Activated naive CD4-positive, alpha-beta T cell treated with Interleukin-2 at 50 U/mL for 16 hours (primary cell): ENCODE results near the gene SYVN1.
"Not testable (repeated sequence)": the region's sequence is repeated elsewhere in the genome, so short reads cannot be mapped to it uniquely, and the experiment has no call there.

Experiments used
- DNase-seq: peaks from one replicate; pipeline ENCODE4 v3.0.0-alpha.2; 2020

Gene SYVN1

DNA sequence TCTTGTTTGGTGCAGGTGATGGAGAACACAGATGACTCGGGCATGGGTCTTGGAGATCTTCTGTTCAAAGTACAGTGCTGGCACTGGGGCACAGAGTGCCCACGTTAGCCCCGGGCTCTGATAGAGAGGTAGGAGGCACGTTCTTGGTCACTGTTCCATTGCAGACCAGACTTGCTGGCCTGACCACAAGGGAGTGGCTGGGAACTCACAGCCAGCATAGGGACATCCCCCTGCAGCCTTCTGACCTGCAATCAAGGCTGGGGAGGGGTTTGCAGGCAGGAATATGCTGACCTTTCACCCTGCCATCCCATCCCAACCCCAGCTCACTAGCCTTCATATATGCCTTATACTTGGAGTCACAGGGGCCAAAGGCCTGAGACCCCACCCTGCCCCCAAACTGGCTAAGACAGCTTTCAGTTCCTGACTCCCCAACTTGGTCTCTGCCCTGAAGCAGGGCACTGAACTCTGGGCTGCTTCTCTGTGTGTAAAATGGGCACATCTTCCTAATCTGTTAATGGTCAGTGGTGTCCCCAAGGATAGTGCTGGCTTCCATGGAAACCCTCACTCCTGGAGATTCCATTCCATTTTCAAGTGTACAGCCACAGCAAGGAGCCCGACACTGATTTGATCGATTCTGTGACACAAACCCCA, 7.6 kb downstream of the SYVN1 start:
- no peak for DNase-seq

GRCh38 chr11:65125197-65126056, 8.9 kb downstream of the SYVN1 start:
- DNase-seq = no peak

- DNase-seq = no peak
These were observed 9.7 kb downstream of the SYVN1 start for GRCh38 chr11:65124480-65125196.

DNA sequence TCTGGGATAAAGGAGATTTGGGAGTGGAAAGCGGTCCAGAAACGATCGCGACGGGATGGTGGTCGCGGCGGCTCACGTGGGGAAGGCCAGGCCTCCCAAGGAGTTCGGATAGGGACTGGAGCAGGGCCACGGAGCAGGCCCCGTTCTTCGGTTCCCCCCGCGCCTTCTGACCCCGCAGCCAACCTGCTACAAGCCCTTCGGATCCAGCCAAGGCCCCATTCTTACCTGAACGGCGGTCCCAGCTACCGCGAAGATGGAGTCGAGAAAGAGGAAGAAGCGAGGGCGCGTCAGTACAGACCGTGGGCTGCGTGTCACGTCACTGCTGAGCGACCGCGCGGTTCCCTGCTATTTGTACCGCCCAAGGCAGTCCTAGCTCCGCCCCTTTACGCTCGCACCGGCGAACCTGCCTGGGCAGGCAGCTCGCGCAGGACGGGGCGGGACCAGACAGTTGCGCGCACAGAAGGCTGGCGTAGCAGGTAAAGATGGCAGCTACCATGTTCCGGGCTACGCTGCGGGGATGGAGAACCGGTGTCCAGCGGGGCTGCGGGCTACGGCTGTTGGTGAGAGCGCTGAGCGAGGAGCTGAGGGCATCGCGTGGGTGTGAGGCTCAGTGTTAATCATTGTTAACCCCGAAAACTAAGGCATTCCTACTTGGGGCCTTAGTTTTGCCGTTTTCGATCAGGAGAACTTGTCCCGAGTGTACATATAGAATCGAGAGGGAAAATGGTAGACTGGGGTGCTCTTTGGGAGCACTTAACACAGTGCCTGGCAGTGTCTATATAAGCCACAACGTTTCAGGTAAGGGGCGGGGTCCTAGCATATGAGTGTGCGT, 12.2 kb downstream of the SYVN1 start, which contains the start of the genes FAU and MRPL49:
Gene FAU (minus strand): TSS at position 270 of the 832 bp plus-strand sequence. CDS start 321 bp downstream, outside the sequence.
Gene MRPL49 (plus strand): TSS at position 457 of the 832 bp plus-strand sequence. CDS start 26 bp downstream, at position 483.
- DNase-seq = peak; percentile 99

- peak; percentile 43 for DNase-seq
These were observed 12.9 kb downstream of the SYVN1 start for GRCh38 chr11:65121447-65121864.

DNA sequence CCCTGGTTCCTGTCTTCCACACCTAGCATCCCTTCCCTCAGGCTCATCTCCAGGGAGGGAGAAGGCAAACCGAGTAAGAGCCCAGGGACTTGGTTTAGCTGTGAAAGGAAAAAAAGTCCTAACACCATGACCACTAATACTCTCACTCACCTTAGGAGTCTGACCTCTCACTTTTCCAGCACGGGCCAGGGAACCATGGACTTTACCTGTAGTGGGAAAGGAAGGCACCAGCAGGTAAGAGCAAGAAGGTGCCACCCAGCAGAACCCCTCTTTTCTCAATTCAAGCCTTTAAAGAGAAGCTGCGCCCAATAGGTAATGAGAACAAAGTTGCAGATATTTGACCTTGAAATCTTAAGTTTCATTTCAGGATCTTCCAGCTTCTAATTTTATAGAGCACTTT, 13.5 kb downstream of the SYVN1 start:
- DNase-seq = no peak

DNA sequence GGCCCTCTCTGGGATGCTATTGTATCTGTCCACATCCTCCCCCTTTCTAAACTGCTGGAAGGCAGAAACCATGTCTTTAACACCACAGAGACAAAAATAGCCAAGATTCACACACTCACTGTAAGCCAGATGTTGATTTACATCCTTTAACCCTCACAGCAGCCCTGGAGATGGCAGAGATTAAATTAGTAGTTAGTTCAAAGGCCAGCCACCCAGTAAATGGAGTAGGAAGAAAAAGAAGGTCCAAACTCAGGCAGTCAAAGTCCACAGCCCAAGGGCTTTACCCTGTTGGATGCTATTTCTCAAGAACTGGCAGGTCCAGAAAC, 14.7 kb downstream of the SYVN1 start:
- no peak for DNase-seq

DNA sequence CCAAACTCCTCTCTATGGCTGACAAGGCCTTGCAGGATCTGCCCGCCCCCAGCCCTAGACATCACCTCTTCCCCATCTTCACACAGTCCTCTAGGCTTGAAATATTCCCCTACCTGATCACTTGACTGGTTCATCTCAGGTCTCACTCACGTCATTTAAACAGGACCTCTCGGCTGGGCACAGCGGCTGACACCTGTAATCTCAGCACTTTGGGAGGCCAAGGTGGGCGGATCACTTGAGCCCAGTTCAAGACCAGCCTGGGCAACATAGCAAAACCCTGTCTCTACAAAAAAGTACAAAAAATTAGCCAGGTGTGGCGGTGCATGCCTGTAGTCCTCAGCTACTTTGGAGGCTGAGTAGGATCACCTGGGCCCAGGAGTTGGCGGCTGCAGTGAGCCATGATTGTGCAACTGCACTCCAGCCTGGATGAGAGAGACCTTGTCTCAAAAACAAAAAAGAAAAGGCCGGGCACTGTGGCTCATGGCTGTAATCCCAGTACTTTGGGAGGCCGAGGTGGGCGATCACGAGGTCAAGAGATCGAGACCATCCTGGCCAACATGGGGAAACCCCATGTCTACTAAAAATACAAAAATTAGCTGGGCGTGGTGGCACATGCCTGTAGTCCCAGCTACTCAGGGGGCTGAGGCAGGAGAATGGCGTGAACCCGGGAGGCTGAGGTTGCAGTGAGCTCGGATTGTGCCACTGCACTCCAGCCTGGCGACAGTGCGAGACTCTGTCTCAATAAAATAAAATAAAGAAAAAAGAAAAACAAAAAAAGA, 15.2 kb downstream of the SYVN1 start:
- not testable (repeated sequence) for DNase-seq

GRCh38 chr11:65118097-65118837, 16.1 kb downstream of the SYVN1 start:
- no peak for DNase-seq

DNA sequence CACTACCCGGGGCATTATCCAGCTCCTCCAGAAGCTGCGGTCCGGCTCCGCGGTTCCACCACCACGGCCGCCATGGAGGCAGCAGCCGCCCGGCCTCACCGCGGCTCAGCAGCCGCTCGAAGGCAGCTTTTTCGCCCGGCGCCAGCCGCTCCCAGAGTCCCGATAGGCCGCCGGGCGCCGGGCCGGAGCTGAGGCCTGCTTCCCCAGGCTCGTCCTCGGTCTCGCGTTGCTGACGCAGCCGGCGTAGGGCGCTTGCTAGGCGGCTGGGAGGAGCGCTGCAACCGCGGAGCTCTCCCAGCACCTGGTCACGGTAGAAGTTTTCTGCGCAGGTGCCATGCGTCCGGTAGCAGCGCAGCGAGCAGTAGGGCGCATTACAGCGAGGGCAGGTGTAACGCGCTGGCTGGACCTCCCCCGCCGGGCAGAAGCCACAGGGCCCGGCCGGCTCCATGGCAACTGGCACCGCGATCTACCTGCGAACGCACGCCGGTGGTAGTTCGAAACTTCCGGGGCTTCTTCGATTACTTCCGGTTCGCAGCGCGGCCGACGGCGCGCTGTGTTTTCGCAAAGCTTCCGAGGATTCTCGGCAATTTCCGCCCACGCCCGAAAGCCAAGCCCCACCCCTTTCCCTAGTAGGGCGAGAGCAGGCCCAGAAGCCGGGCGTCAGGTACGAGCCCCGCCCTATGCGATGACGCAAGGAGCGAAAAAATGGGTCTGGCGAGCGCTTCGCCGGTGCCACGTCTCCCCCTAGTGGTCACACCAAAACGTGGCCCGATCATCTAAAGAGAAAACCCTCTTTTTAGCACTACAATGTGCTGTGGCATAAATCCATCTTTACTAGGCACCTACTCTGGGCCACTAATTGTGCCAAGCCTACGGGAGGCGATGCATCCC, 16.9 kb downstream of the SYVN1 start, which contains the start of gene ZNHIT2:
Gene ZNHIT2 (minus strand): TSS at position 496 of the 891 bp plus-strand sequence. CDS start 48 bp downstream, at position 448.
- DNase-seq = peak; percentile 100

- peak; percentile 72 for DNase-seq
These were observed 17.7 kb downstream of the SYVN1 start for GRCh38 chr11:65116370-65117205.

- no peak for DNase-seq
These were observed 18.8 kb downstream of the SYVN1 start for GRCh38 chr11:65115361-65116082.

GRCh38 chr11:65114538-65115171, 19.7 kb downstream of the SYVN1 start:
- no peak for DNase-seq

GRCh38 chr11:65113839-65114238, 20.5 kb downstream of the SYVN1 start:
- DNase-seq = no peak

DNA sequence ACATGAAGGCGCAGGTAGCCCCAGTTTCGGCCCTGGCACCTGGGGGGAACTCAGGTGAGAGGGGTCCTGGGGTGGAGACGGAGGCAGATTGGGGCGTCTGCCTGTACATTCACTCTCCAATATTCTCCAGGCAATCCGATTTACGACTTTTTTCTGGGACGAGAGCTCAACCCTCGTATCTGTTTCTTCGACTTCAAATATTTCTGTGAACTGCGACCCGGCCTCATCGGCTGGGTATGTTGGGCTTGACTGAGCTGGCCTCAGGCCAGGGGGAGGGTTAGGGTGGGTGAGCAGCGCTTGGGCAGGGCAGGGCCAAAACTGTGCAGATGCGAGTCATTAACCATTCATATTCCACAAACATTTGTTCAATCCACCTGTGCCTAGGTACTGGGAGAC, 21.0 kb downstream of the SYVN1 start:
- DNase-seq = no peak

DNA sequence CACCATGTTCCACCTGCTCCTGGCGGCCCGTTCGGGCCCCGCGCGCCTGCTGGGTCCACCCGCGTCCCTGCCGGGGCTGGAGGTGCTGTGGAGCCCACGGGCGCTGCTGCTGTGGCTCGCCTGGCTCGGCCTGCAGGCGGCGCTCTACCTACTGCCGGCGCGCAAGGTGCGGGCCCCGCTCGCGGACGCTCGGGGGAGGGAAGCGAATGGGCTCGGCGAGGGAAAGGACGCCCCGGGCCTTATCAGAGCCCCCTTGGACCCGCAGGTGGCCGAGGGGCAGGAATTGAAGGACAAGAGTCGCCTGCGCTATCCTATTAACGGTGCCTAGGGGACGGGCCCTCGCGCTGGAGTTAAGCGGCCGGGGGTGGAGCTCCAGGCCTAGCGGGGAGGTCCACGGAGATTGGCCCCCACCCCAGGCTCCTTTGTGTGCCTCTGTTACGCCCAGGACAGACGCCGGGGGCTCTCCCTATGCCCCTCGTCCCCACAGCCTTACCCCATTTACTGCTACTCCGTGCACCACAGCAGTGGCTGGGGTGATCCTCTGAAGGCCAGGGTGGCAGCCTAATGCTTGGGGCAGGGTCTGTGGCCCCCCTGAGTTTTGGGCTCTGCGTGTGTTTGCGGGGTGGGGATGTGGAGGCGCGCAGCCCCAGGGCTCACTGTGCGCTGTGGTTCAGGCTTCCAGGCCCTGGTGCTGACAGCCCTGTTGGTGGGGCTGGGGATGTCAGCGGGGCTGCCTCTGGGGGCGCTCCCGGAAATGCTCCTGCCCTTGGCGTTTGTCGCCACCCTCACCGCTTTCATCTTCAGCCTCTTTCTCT, 21.6 kb downstream of the SYVN1 start:
- peak; percentile 77 for DNase-seq
